SK-N-SH treated with all-trans-retinoic acid at 6 μM for 48 hours (cell line): Measurements from ENCODE around the gene ANAPC5.

Experiments used
- CREB5 ChIP-seq: fragments of 250-450 bp; sonication (Bioruptor Pico); IDR thresholded peaks from 2 replicates; pipeline ENCODE4 v1.5.1; 2020; ENCODE audit warnings: low read depth, mild to moderate bottlenecking, moderate library complexity
- ESRRG ChIP-seq: fragments of 250-450 bp; sonication (Bioruptor Pico); IDR thresholded peaks from 2 replicates; pipeline ENCODE4 v1.6.1; 2021; ENCODE audit warnings: mild to moderate bottlenecking
- OSR1 ChIP-seq: fragments of 250-450 bp; sonication (Bioruptor Pico); IDR thresholded peaks from 2 replicates; pipeline ENCODE4 v1.8.0; 2022; ENCODE audit warnings: moderate library complexity, mild to moderate bottlenecking, inconsistent platforms
- PATZ1 ChIP-seq: fragments of 250-450 bp; sonication (Bioruptor Pico); IDR thresholded peaks from 2 replicates; pipeline ENCODE4 v1.8.0; 2020; ENCODE audit warnings: mild to moderate bottlenecking, moderate library complexity, borderline replicate concordance
- TCF4 ChIP-seq: fragments of 250-450 bp; sonication (Bioruptor Pico); IDR thresholded peaks from 2 replicates; pipeline ENCODE4 v1.8.0; 2021; ENCODE audit warnings: mild to moderate bottlenecking, moderate library complexity, borderline replicate concordance
- ZNF565 ChIP-seq: fragments of 450-650 bp; formaldehyde crosslinking; conservative IDR thresholded peaks from 2 replicates; pipeline ENCODE4 v1.5.0; 2020; ENCODE audit warnings: low read depth, mild to moderate bottlenecking, moderate library complexity

- TF ChIP-seq PATZ1 (CRISPR knock-in tag) (no peak), CREB5 (CRISPR knock-in tag) (no peak), OSR1 (CRISPR knock-in tag) (no peak), ZNF565 (CRISPR knock-in tag) (no peak), ESRRG (no peak), TCF4 (no peak)
Measured at GRCh38 chr12:121264135-121264534, 88.1 kb downstream of the ANAPC5 start.
